Measurements from ENCODE around the gene SORL1-AS1.

GRCh38 chr11:121452609-121453150 is at the start of gene SORL1-AS1:
- TF ChIP-seq CTCF (conservative IDR thresholded peaks at IDR 0.05; ENCODE audit: low read length), result no peak; the same call in 1 of the 2 replicates
- no peak for TF ChIP-seq EZH2phosphoT487 (IDR thresholded peaks at IDR 0.05; ENCODE audit: borderline replicate concordance, low read depth, low read length)
